Osteocyte (in vitro differentiated cells): ENCODE data around the gene MGST2. TPM values are rescaled to one million over a fixed set of nuclear protein-coding genes. Genes with fewer than 3 reads are reported as not detected.

Experiments used
- DNase-seq: peaks from one replicate; pipeline ENCODE4 v3.0.0; 2021; ENCODE audit warnings: mixed read lengths; ENCODE audit not compliant: unreplicated experiment; ENCODE audit errors: extremely low spot score
- H3K27ac Mint-ChIP-seq: one replicate; pipeline ENCODE4 v1.8.0; 2021; ENCODE audit warnings: mild to moderate bottlenecking, mixed read lengths; ENCODE audit not compliant: unreplicated experiment
- H3K27me3 Mint-ChIP-seq: one replicate; pipeline ENCODE4 v1.8.0; 2021; ENCODE audit warnings: mixed read lengths; ENCODE audit not compliant: unreplicated experiment
- H3K36me3 Mint-ChIP-seq: one replicate; pipeline ENCODE4 v1.8.0; 2021; ENCODE audit warnings: mixed read lengths; ENCODE audit not compliant: unreplicated experiment
- H3K4me1 Mint-ChIP-seq: one replicate; pipeline ENCODE4 v1.8.0; 2021; ENCODE audit warnings: mixed read lengths; ENCODE audit not compliant: unreplicated experiment
- H3K4me3 Mint-ChIP-seq: one replicate; pipeline ENCODE4 v1.8.0; 2021; ENCODE audit warnings: mild to moderate bottlenecking, moderate library complexity, mixed read lengths; ENCODE audit not compliant: unreplicated experiment
- H3K9me3 Mint-ChIP-seq: one replicate; pipeline ENCODE4 v1.8.0; 2021; ENCODE audit warnings: mixed read lengths; ENCODE audit not compliant: unreplicated experiment
- CTCF ChIP-seq: fragments of 200-600 bp; sonication (generic); IDR thresholded peaks from 2 replicates; pipeline ENCODE4 v1.5.0; 2021; ENCODE audit warnings: antibody characterized with exemption, mild to moderate bottlenecking, moderate library complexity
- total RNA-seq: library from RNA; stranded (reverse); gene quantifications from 2 replicates; pipeline ENCODE4 v1.2.1, GENCODE V29; 2021

MGST2 gene
- total RNA-seq, 1 donor from 2014 or later: 29.9 TPM

GRCh38 chr4:139624441-139625092, 41.1 kb upstream of the MGST2 start:
- Mint-ChIP-seq H3K27ac (no peak overlapping the region), H3K9me3 (no peaks in the 10 kb centered on the region), H3K27me3 (peaks cover 4% of the 10 kb centered on the region), H3K36me3 (no peaks in the 10 kb centered on the region), H3K4me3 (no peak overlapping the region), H3K4me1 (no peaks in the 10 kb centered on the region)
- no peak for DNase-seq
- TF ChIP-seq CTCF: no peak

- H3K27me3 Mint-ChIP-seq: peaks cover 4% of the 10 kb centered on the region
- H3K36me3 Mint-ChIP-seq: no peaks in the 10 kb centered on the region
- TF ChIP-seq CTCF: no peak
- no peaks in the 10 kb centered on the region for H3K4me1 Mint-ChIP-seq
- no peaks in the 10 kb centered on the region for H3K9me3 Mint-ChIP-seq
- DNase-seq: no peak
- no peak overlapping the region for H3K27ac Mint-ChIP-seq
- H3K4me3 Mint-ChIP-seq: no peak overlapping the region
These were observed 40.5 kb upstream of the MGST2 start for GRCh38 chr4:139625093-139625455.

- no peak overlapping the region for H3K27ac Mint-ChIP-seq
- H3K4me1 Mint-ChIP-seq: no peaks in the 10 kb centered on the region
- no peaks in the 10 kb centered on the region for H3K36me3 Mint-ChIP-seq
- peaks cover 7% of the 10 kb centered on the region for H3K27me3 Mint-ChIP-seq
- H3K9me3 Mint-ChIP-seq: no peaks in the 10 kb centered on the region
- DNase-seq: no peak
- H3K4me3 Mint-ChIP-seq: no peak overlapping the region
- TF ChIP-seq CTCF: no peak
These were observed 40.1 kb upstream of the MGST2 start for GRCh38 chr4:139625482-139625881.

DNA sequence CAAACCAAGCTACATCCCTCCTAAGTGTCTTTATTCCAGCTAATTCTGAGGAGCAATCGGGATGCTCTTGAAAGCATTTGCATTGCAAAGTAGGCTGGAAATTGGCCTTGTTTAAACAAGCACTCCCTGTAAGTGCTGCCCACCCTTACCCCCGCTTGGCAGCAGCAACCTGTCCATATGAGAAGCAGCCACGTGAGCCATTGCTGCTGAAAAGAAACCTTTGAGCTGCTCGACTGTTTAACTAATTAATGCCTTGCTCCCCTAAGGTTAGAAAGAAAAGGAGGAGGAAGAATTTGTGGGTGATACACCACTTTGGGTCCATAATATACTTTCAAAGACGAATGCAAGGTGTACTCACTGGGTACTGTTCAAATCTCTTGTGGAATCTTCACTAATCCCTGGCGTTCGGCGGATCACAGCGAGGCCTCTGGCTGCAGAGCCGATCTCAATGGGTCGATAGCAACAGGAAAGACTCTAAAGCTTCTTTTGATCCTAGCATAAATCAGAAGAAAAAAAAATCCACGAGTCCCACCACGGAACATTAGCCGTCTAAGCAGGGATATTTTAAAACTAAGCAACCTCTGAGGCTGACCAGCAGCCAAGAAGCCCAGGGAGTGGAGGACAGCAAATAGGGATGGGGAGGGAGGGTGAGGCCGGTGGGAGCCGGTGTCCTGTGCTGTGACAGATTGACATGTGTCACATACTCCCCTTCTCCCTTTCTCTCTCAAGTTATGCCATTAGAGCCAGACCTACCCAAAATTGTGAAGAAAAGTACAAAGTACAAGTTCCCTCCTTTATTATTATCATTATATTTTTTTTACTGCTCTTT, 37.2 kb upstream of the MGST2 start:
- no peak overlapping the region for H3K27ac Mint-ChIP-seq
- DNase-seq: no peak
- peaks cover 28% of the 10 kb centered on the region for H3K27me3 Mint-ChIP-seq
- no peaks in the 10 kb centered on the region for H3K4me1 Mint-ChIP-seq
- TF ChIP-seq CTCF: no peak
- H3K4me3 Mint-ChIP-seq: no peak overlapping the region
- no peaks in the 10 kb centered on the region for H3K36me3 Mint-ChIP-seq
- H3K9me3 Mint-ChIP-seq: no peaks in the 10 kb centered on the region

DNA sequence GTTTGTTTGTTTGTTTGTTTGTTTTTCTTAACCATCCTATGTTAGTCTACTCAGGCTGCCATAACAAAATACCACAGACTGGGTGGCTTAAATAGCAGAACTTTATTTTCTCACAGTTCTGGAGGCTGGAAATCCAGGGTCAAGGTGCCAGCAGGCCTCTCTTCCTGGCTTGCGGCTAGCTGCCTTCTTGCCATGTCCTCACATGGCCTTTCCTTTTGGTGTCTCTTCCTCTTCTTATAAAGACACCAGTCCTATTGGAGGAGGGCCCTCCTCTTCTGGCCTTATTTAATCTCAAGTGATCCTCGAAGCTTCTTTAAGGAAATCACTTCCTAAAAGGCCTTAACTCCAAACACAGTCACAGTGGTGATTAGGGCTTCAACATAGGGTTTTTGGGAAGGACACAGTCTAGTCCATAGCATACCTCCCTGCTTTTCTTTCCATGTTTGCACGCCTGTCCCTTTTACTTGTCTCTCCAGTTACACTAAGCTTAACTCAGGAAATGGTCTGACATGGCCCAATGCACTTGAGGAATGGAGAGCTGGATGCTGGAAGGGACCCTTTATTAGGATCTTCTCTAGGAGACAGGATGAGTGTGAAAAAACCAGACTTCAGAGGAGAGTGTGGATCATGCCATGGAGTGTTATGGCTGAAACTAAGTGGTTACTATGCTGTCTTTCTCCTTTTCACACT, 36.0 kb upstream of the MGST2 start:
- Mint-ChIP-seq H3K27ac (no peak overlapping the region), H3K36me3 (no peaks in the 10 kb centered on the region), H3K27me3 (peaks cover 26% of the 10 kb centered on the region), H3K4me1 (peaks cover 2% of the 10 kb centered on the region), H3K9me3 (no peaks in the 10 kb centered on the region), H3K4me3 (no peak overlapping the region)
- TF ChIP-seq CTCF: no peak
- DNase-seq: no peak
